GM23248 (cell line): ENCODE data around the gene KATNAL1. TPM values are rescaled to one million over a fixed set of nuclear protein-coding genes. Genes with fewer than 3 reads are reported as not detected.
A peak's percentile ranks its signal among the peaks of the same experiment; 100 is the strongest.
"Not testable (repeated sequence)": the region's sequence is repeated elsewhere in the genome, so short reads cannot be mapped to it uniquely, and the experiment has no call there.

Experiments used
- DNase-seq: peaks from one replicate; pipeline ENCODE4 v3.0.0-alpha.2; 2015
- H2AFZ ChIP-seq: fragments of 200-600 bp; sonication (generic); 2 replicates; pipeline ENCODE4 v1.6.1; 2016; ENCODE audit warnings: antibody characterized with exemption
- H3F3A ChIP-seq: fragments of 200-600 bp; sonication (generic); 2 replicates; pipeline ENCODE4 v1.6.1; 2016; ENCODE audit warnings: mild to moderate bottlenecking, antibody characterized with exemption, mixed run types; ENCODE audit not compliant: insufficient read depth
- H3K27ac ChIP-seq: fragments of 200-600 bp; sonication (generic); 2 replicates; pipeline ENCODE4 v1.5.1; 2016; ENCODE audit warnings: mild to moderate bottlenecking
- H3K27me3 ChIP-seq: fragments of 200-600 bp; sonication (generic); replicated peaks from 2 replicates; pipeline ENCODE4 v1.6.1; 2016; ENCODE audit warnings: mild to moderate bottlenecking; ENCODE audit not compliant: insufficient read depth
- H3K36me3 ChIP-seq: fragments of 200-600 bp; sonication (generic); 2 replicates; pipeline ENCODE4 v1.6.1; 2016; ENCODE audit warnings: low read depth, mild to moderate bottlenecking
- H3K4me1 ChIP-seq: fragments of 200-600 bp; sonication (generic); 2 replicates; pipeline ENCODE4 v1.6.1; 2016; ENCODE audit warnings: mild to moderate bottlenecking; ENCODE audit not compliant: insufficient read depth
- H3K4me2 ChIP-seq: fragments of 200-600 bp; sonication (generic); one replicate; pipeline ENCODE4 v1.6.1; 2016; ENCODE audit warnings: mild to moderate bottlenecking; ENCODE audit not compliant: unreplicated experiment
- H3K4me3 ChIP-seq: fragments of 200-600 bp; sonication (generic); 2 replicates; pipeline ENCODE4 v1.5.1; 2016; ENCODE audit warnings: mild to moderate bottlenecking
- H3K79me2 ChIP-seq: fragments of 200-600 bp; sonication (generic); 2 replicates; pipeline ENCODE4 v1.6.1; 2016; ENCODE audit warnings: mild to moderate bottlenecking; ENCODE audit not compliant: insufficient read depth
- H3K9ac ChIP-seq: fragments of 200-600 bp; sonication (generic); 2 replicates; pipeline ENCODE4 v1.6.1; 2016; ENCODE audit warnings: mild to moderate bottlenecking
- H3K9me2 ChIP-seq: fragments of 200-600 bp; sonication (generic); 2 replicates; pipeline ENCODE4 v1.6.1; 2016; ENCODE audit warnings: mixed run types, mild to moderate bottlenecking, moderate library complexity; ENCODE audit not compliant: insufficient read depth
- H3K9me3 ChIP-seq: fragments of 200-600 bp; sonication (generic); one replicate; pipeline ENCODE4 v1.6.1; 2017; ENCODE audit warnings: low read depth
- H4K20me1 ChIP-seq: fragments of 200-600 bp; sonication (generic); 2 replicates; pipeline ENCODE4 v1.6.0; 2016; ENCODE audit not compliant: insufficient read depth
- EZH2 ChIP-seq: fragments of 200-600 bp; sonication (generic); IDR thresholded peaks from 2 replicates; pipeline ENCODE4 v1.6.1; 2018; ENCODE audit warnings: antibody characterized with exemption, mild to moderate bottlenecking; ENCODE audit not compliant: insufficient read depth, poor library complexity, severe bottlenecking
- EZH2phosphoT487 ChIP-seq: fragments of 200-600 bp; sonication (generic); IDR thresholded peaks from 2 replicates; pipeline ENCODE4 v1.6.1; 2018; ENCODE audit warnings: antibody characterized with exemption, moderate library complexity, mild to moderate bottlenecking, low read depth; ENCODE audit not compliant: insufficient read depth
- WGBS, 2 experiments: methylation state at CpG; one replicate each; pipeline ENCODE4 v1.1.6; 2015 to 2017; ENCODE audit warnings: low lambda C conversion rate in 2 of 2, low coverage in 1 of 2; ENCODE audit errors: missing lambda C conversion rate in 2 of 2; 5-methylcytosine and 5-hydroxymethylcytosine counted together
- in situ Hi-C: fragments of 300-500 bp; cut with MboI; formaldehyde crosslinking; loops from 2 replicates; pipeline ENCODE4 v1.15.0; 2020
- polyA plus RNA-seq: library from polyadenylated mRNA; unstranded; fragments of >200 nt; fragmentation: Nextera tagmentation; extraction: Ambion mirVana; gene quantifications from 2 replicates; pipeline ENCODE4 v1.2.1, GENCODE V29; 2016
- total RNA-seq: library from RNA; depleted of rRNA; stranded (reverse); fragments of >200 nt; shearing (Covaris generic); gene quantifications from 2 replicates; pipeline ENCODE4 v1.2.3, GENCODE V29; 2014

Gene KATNAL1
- total and polyA plus RNA-seq, 2 experiments from 2014 or later: 23.1 to 34.8 TPM

- H3K27ac ChIP-seq: no peak overlapping the region
- no peaks in the 10 kb centered on the region for H3K9me3 ChIP-seq
- no peaks in the 10 kb centered on the region for H3F3A ChIP-seq
- H3K27me3 ChIP-seq: no peaks in the 10 kb centered on the region
- no peaks in the 10 kb centered on the region for H4K20me1 ChIP-seq
- H3K9me2 ChIP-seq: no peaks in the 10 kb centered on the region
- in situ Hi-C loops: no loop called here
- H2AFZ ChIP-seq: no peak overlapping the region
- H3K4me1 ChIP-seq: no peaks in the 10 kb centered on the region
- no peaks in the 10 kb centered on the region for H3K36me3 ChIP-seq
- H3K9ac ChIP-seq: no peak overlapping the region
- 90 to 93% methylated on average over 5 of the region's 5 CpGs for WGBS, 2 experiments
- no peaks in the 10 kb centered on the region for H3K79me2 ChIP-seq
- no peak overlapping the region for H3K4me2 ChIP-seq
- no peak overlapping the region for H3K4me3 ChIP-seq
- DNase-seq: no peak
- TF ChIP-seq EZH2: no peak
- no peak for TF ChIP-seq EZH2phosphoT487
Observed at GRCh38 chr13:30175166-30175565, 132.2 kb downstream of the KATNAL1 start.

- in situ Hi-C loops, H3K4me3 ChIP-seq, H3K9ac ChIP-seq, H3F3A ChIP-seq, H3K36me3 ChIP-seq, H3K27ac ChIP-seq, H3K27me3 ChIP-seq, DNase-seq, H3K79me2 ChIP-seq, H3K4me2 ChIP-seq, H2AFZ ChIP-seq, H3K9me2 ChIP-seq, H3K4me1 ChIP-seq, H4K20me1 ChIP-seq, H3K9me3 ChIP-seq: not testable (repeated sequence)
- WGBS, 2 experiments: 90 to 95% methylated on average over 6 of the region's 6 CpGs
Observed at GRCh38 chr13:30174250-30174649, 133.1 kb downstream of the KATNAL1 start.

- in situ Hi-C loops: no loop called here
- no peaks in the 10 kb centered on the region for H3K79me2 ChIP-seq
- no peaks in the 10 kb centered on the region for H3K9me3 ChIP-seq
- no peaks in the 10 kb centered on the region for H3K9me2 ChIP-seq
- H4K20me1 ChIP-seq: no peaks in the 10 kb centered on the region
- H3F3A ChIP-seq: no peaks in the 10 kb centered on the region
- H3K36me3 ChIP-seq: no peaks in the 10 kb centered on the region
- peak overlapping the region; percentile 67 for H2AFZ ChIP-seq
- WGBS, 2 experiments: 42 to 46% methylated on average over 5 of the region's 5 CpGs
- no peak overlapping the region for H3K4me3 ChIP-seq
- H3K27ac ChIP-seq: no peak overlapping the region
- H3K27me3 ChIP-seq: no peaks in the 10 kb centered on the region
- DNase-seq: no peak
- no peaks in the 10 kb centered on the region for H3K4me1 ChIP-seq
- TF ChIP-seq EZH2 (no peak), EZH2phosphoT487 (no peak)
- H3K4me2 ChIP-seq: no peak overlapping the region
- H3K9ac ChIP-seq: no peak overlapping the region
Observed at GRCh38 chr13:30173303-30173610, 134.1 kb downstream of the KATNAL1 start.

- WGBS, 2 experiments: 56 to 62% methylated on average over 15 of the region's 15 CpGs
- Histone ChIP-seq H3K27ac (no peak overlapping the region), H3K4me2 (no peak overlapping the region), H3K9me3 (no peaks in the 10 kb centered on the region), H3K9ac (no peak overlapping the region), H3K9me2 (no peaks in the 10 kb centered on the region), H4K20me1 (no peaks in the 10 kb centered on the region), H3K36me3 (no peaks in the 10 kb centered on the region), H3F3A (no peaks in the 10 kb centered on the region), H3K4me1 (no peaks in the 10 kb centered on the region), H3K27me3 (no peaks in the 10 kb centered on the region), H2AFZ (peak overlapping the region; percentile 67), H3K79me2 (no peaks in the 10 kb centered on the region), H3K4me3 (no peak overlapping the region)
- TF ChIP-seq EZH2 (no peak), EZH2phosphoT487 (no peak)
- DNase-seq: peak; percentile 42
- in situ Hi-C loops: no loop called here
Observed at GRCh38 chr13:30172593-30173302, 134.6 kb downstream of the KATNAL1 start.

GRCh38 chr13:30170569-30170968 is 136.8 kb downstream of the KATNAL1 start:
- Histone ChIP-seq H3K4me3 (no peak overlapping the region), H4K20me1 (no peaks in the 10 kb centered on the region), H3K27ac (no peak overlapping the region), H3K4me2 (no peak overlapping the region), H2AFZ (no peak overlapping the region), H3K36me3 (no peaks in the 10 kb centered on the region), H3K4me1 (no peaks in the 10 kb centered on the region), H3K9me3 (no peaks in the 10 kb centered on the region), H3K79me2 (no peaks in the 10 kb centered on the region), H3K9me2 (no peaks in the 10 kb centered on the region), H3K27me3 (no peaks in the 10 kb centered on the region), H3F3A (no peaks in the 10 kb centered on the region), H3K9ac (no peak overlapping the region)
- in situ Hi-C loops: no loop called here
- no peak for TF ChIP-seq EZH2
- TF ChIP-seq EZH2phosphoT487: no peak
- DNase-seq: no peak
- WGBS, 2 experiments: 80 to 83% methylated on average over 9 of the region's 9 CpGs
